ENCODE data around the gene LAMB3.

DNA sequence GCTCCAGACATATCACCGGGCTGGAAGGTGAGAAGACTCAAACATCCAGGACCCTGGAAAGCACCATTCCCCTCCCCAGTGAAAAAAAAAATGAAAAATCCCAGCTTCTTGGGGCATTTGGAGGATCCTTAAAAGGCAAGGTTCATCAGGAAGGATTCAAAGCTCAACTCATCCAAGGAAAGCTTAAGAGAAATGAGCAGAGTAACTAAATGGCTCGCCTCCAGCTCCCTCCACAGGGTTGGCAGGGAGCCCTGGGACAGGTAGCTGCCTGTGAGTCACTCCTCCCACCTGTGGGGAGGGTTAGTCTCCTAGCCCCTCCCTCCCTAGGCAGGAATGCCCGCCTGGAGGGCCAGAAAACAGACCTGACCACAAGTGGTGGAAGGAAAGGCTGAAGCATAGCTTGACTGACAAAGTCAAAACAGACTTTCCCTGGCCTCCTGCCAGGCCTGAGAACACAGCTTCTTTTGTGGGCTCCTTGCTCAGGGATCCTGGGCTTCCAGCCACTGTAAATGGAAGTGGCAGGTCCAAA lies 712 bp upstream of the LAMB3 start:
- TF ChIP-seq, protein P1, sequence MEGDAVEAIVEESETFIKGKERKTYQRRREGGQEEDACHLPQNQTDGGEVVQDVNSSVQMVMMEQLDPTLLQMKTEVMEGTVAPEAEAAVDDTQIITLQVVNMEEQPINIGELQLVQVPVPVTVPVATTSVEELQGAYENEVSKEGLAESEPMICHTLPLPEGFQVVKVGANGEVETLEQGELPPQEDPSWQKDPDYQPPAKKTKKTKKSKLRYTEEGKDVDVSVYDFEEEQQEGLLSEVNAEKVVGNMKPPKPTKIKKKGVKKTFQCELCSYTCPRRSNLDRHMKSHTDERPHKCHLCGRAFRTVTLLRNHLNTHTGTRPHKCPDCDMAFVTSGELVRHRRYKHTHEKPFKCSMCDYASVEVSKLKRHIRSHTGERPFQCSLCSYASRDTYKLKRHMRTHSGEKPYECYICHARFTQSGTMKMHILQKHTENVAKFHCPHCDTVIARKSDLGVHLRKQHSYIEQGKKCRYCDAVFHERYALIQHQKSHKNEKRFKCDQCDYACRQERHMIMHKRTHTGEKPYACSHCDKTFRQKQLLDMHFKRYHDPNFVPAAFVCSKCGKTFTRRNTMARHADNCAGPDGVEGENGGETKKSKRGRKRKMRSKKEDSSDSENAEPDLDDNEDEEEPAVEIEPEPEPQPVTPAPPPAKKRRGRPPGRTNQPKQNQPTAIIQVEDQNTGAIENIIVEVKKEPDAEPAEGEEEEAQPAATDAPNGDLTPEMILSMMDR (IDR thresholded peaks at IDR 0.05), result no peak
- no peak for TF ChIP-seq POLR2A (IDR thresholded peaks at IDR 0.05)
